Kidney (tissue), 22 donors: ENCODE data around the gene ELMOD3. TPM values are rescaled to one million over a fixed set of nuclear protein-coding genes. Genes with fewer than 3 reads are reported as not detected.
A peak's percentile ranks its signal among the peaks of the same experiment; 100 is the strongest.

Source experiments
- DNase-seq, 5 donors: peaks; one replicate each; pipeline ENCODE4 v3.0.0-alpha.2; 2013 to 2020
- FAIRE-seq: peaks from 2 replicates; lab custom pipeline; 2012; peaks lifted over from hg19 to GRCh38; lab: Jason Lieb, UNC
- H3K27ac ChIP-seq, 2 donors: one replicate each; pipeline ENCODE4 v1.7.0; 2013; ENCODE audit warnings: low read depth in 2 of 2, low read length in 2 of 2, inconsistent platforms in 1 of 2
- H3K27me3 ChIP-seq: one replicate; pipeline ENCODE4 v1.7.1; 2013; ENCODE audit warnings: low read length, inconsistent platforms; ENCODE audit not compliant: control insufficient read depth, insufficient read depth
- H3K36me3 ChIP-seq, 3 donors: one replicate each; pipeline versions ENCODE4 v1.7.0 to v1.7.1; 2013; ENCODE audit warnings: low read length in 3 of 3, control low read depth in 1 of 3, inconsistent platforms in 1 of 3; ENCODE audit not compliant: insufficient read depth in 3 of 3, control insufficient read depth in 2 of 3
- H3K4me1 ChIP-seq, 3 donors: one replicate each; pipeline versions ENCODE4 v1.7.0 to v1.7.1; 2013; ENCODE audit warnings: low read length in 3 of 3, inconsistent platforms in 1 of 3, low read depth in 1 of 3; ENCODE audit not compliant: control insufficient read depth in 2 of 3, insufficient read depth in 2 of 3
- H3K4me3 ChIP-seq, 3 donors: one replicate each; pipeline versions ENCODE4 v1.7.0 to v1.8.1; 2013; ENCODE audit warnings: low read length in 3 of 3, control low read depth in 1 of 3, inconsistent platforms in 1 of 3
- H3K9ac ChIP-seq, 3 donors: one replicate each; pipeline versions ENCODE4 v1.7.0 to v1.7.1; 2013; ENCODE audit warnings: low read length in 3 of 3, control low read depth in 1 of 3, inconsistent platforms in 1 of 3
- H3K9me3 ChIP-seq, 3 donors: one replicate each; pipeline versions ENCODE4 v1.7.0 to v1.7.1; 2013; ENCODE audit warnings: low read length in 3 of 3, control low read depth in 1 of 3, inconsistent platforms in 1 of 3; ENCODE audit not compliant: control insufficient read depth in 2 of 3, insufficient read depth in 1 of 3
- intact Hi-C: fragments of 100-400 bp; cut with DNase I; formaldehyde crosslinking; loops from one replicate; pipeline ENCODE4 v1.11.1; 2022
- long read RNA-seq, 10 donors: library from polyadenylated mRNA in 1 of 10; unstranded in 1 of 10; transcript quantifications; one replicate each; pipeline ENCODE4 v2.0.0 and lab custom pipeline, GENCODE V29; 2021 to 2026
- polyA plus RNA-seq: library from polyadenylated mRNA; stranded (reverse); fragments of 350-450 nt; fragmentation: Illumina TruSeq; extraction: RNeasy Lipid Tissue Mini Kit (QIAGEN cat#74804); gene quantifications from one replicate; pipeline ENCODE4 v1.2.3, GENCODE V29; 2014; ENCODE audit warnings: low read depth, low replicate concordance; ENCODE audit not compliant: insufficient read depth
- total RNA-seq: library from RNA; stranded (reverse); fragmentation: NEBNext Ultra II Directional; extraction: Animal tissue kit (Norgen Biotek cat#: 25700); gene quantifications from one replicate; pipeline ENCODE4 v1.2.1, GENCODE V29; 2021
- TF ChIP-seq, protein P1 (sequence below): IDR thresholded peaks from 3 replicates; pipeline ENCODE4 v1.5.1; 2012; ENCODE audit warnings: mild to moderate bottlenecking, moderate library complexity, borderline replicate concordance; ENCODE audit not compliant: insufficient read depth; ENCODE audit errors: extremely low read depth
- donor health status: control.
- donor health status: control.
- donor health status: control.
- donor health status: control.
- donor health status: control.
- donor health status: DM: yes; HTN: yes; CAD: no.
- donor health status: Normal renal cell carcinoma (clear cell type).

Gene ELMOD3
- 15.3 TPM for total RNA-seq
- polyA plus RNA-seq = 17.0 TPM
- long read RNA-seq, donor 1 = 0 reads
- long read RNA-seq, donor 2, partial matches to known transcripts = 0 of 3 reads
- long read RNA-seq, donor 2, other reads (novel, unspliced or antisense) = 0 of 3 reads
- long read RNA-seq, donor 3, partial matches to known transcripts = 95 of 162 reads
- long read RNA-seq, donor 3, other reads (novel, unspliced or antisense) = 65 of 162 reads
- long read RNA-seq, donor 4, partial matches to known transcripts = 24 of 71 reads
- long read RNA-seq, donor 4, other reads (novel, unspliced or antisense) = 46 of 71 reads
- long read RNA-seq, donor 5 = 0 reads
- long read RNA-seq, donor 6 = 0 reads
- long read RNA-seq, donor 7, partial matches to known transcripts = 5 of 23 reads
- long read RNA-seq, donor 7, other reads (novel, unspliced or antisense) = 16 of 23 reads
- long read RNA-seq, donor 8 = 0 reads
- long read RNA-seq, donor 9, partial matches to known transcripts = 0 of 1 reads
- long read RNA-seq, donor 9, other reads (novel, unspliced or antisense) = 0 of 1 reads
- long read RNA-seq, donor 10, partial matches to known transcripts = 68 of 132 reads
- long read RNA-seq, donor 10, other reads (novel, unspliced or antisense) = 63 of 132 reads

DNA sequence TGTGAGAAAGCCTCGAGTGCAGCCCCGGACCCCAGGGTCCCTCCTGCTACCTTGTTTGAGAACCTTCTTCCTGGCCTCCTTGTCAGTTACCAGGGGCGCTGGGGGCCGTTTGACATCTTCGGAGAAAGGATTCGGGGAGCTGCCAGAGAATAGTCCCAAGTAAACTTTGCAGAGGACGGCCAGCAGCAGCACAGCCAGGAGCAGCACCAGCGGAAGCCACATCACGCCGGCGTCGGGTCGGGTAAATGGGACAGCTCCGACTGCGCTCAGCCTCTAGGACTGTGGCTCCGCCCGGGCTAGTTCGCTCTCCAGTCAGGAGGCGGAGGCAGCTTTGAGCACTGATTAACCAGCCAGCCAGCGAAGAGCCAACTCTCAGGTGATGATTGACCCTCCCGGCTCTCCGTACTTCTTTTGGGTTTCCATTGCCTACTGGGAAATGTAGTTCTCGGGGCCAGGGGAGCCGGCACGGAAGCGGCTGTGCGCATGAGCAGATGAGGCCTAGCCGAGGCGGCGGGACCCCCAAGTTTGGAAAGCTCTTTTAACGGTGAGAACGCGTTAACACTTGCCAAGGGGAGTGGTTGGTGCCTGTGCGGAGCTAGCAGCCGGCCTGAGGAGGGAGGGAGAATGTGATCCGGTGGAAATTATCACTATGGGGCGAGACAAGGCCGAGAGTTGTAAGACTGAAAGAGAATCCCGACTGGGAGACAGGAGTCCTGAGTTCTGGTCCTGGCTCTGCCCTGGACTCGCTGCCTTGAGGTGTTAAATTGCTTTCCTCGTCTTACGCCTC, at the start of gene ELMOD3, which contains the start of gene RETSAT:
TSS of gene ELMOD3 (plus strand) at position 484 of the 787 bp plus-strand sequence. CDS start 2,430 bp downstream, outside the sequence.
TSS of gene RETSAT (minus strand) at position 243 of the 787 bp plus-strand sequence. CDS start at position 222, 21 bp downstream.
- Histone ChIP-seq H3K9me3 (no peaks in the 10 kb centered on the region), H3K36me3 (peaks cover 2 to 24% (median 10%) of the 10 kb centered on the region in 3 donors), H3K9ac (peak within 1 kb of the TSS; percentile 84 to 97 (median 96)), H3K27me3 (no peaks in the 10 kb centered on the region), H3K27ac (peak within 1 kb of the TSS; percentile 72 to 77), H3K4me1 (peaks cover 0 to 14% (median 3%) of the 10 kb centered on the region in 3 donors), H3K4me3 (peak within 1 kb of the TSS; percentile 93 to 99 (median 98))
- intact Hi-C loops = no loop called here
- peak; percentile 29 for FAIRE-seq
- TF ChIP-seq, protein P1, sequence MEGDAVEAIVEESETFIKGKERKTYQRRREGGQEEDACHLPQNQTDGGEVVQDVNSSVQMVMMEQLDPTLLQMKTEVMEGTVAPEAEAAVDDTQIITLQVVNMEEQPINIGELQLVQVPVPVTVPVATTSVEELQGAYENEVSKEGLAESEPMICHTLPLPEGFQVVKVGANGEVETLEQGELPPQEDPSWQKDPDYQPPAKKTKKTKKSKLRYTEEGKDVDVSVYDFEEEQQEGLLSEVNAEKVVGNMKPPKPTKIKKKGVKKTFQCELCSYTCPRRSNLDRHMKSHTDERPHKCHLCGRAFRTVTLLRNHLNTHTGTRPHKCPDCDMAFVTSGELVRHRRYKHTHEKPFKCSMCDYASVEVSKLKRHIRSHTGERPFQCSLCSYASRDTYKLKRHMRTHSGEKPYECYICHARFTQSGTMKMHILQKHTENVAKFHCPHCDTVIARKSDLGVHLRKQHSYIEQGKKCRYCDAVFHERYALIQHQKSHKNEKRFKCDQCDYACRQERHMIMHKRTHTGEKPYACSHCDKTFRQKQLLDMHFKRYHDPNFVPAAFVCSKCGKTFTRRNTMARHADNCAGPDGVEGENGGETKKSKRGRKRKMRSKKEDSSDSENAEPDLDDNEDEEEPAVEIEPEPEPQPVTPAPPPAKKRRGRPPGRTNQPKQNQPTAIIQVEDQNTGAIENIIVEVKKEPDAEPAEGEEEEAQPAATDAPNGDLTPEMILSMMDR = peak; percentile 6
- peak; percentile 98 to 100 (median 98) for DNase-seq

GRCh38 chr2:85307527-85307897, 47.1 kb upstream of the ELMOD3 start:
- peaks cover 12% of the 10 kb centered on the region in 3 donors for H3K4me1 ChIP-seq
- H3K9ac ChIP-seq = no peak overlapping the region
- peak overlapping the region in 2 of 3 donors; percentile 22 to 54 for H3K4me3 ChIP-seq
- H3K27me3 ChIP-seq = no peaks in the 10 kb centered on the region
- intact Hi-C loops = loop anchor here (10.0 kb wide), 1 partner anchor 243 kb away; no protein-coding TSS in a partner anchor
- peak overlapping the region; percentile 6 to 69 for H3K27ac ChIP-seq
- peaks cover 0 to 3% (median 0%) of the 10 kb centered on the region in 3 donors for H3K36me3 ChIP-seq
- DNase-seq = no peak
- no peak for FAIRE-seq
- TF ChIP-seq, protein P1 = no peak
- no peaks in the 10 kb centered on the region for H3K9me3 ChIP-seq

GRCh38 chr2:85308201-85308600, 46.4 kb upstream of the ELMOD3 start:
- Histone ChIP-seq H3K4me3 (peak overlapping the region in 2 of 3 donors; percentile 52 to 63), H3K4me1 (peaks cover 12% of the 10 kb centered on the region in 3 donors), H3K36me3 (peaks cover 0 to 3% (median 0%) of the 10 kb centered on the region in 3 donors), H3K9me3 (no peaks in the 10 kb centered on the region), H3K9ac (no peak overlapping the region), H3K27me3 (no peaks in the 10 kb centered on the region), H3K27ac (peak overlapping the region; percentile 69 to 76)
- intact Hi-C loops = loop anchor here (10.0 kb wide), 1 partner anchor 243 kb away; no protein-coding TSS in a partner anchor
- TF ChIP-seq, protein P1 = no peak
- FAIRE-seq = no peak
- no peak for DNase-seq
